WTC11 (cell line): Measurements from ENCODE around the gene FAM89B.

Source experiments
- CREM ChIP-seq: sonication (generic); formaldehyde crosslinking; IDR thresholded peaks from 2 replicates; pipeline ENCODE4 v1.8.1; 2022; ENCODE audit warnings: mild to moderate bottlenecking, missing genetic modification reagents, moderate library complexity
- CTCF ChIP-seq: fragments of 200-600 bp; IDR thresholded peaks from 2 replicates; pipeline ENCODE4 v1.8.0; 2022; ENCODE audit warnings: antibody characterized with exemption
- FOXP1 ChIP-seq: sonication (generic); formaldehyde crosslinking; IDR thresholded peaks from 2 replicates; pipeline ENCODE4 v1.8.0; 2022; ENCODE audit warnings: missing genetic modification reagents, mild to moderate bottlenecking, moderate library complexity, borderline replicate concordance
- GABPB1 ChIP-seq: sonication (generic); formaldehyde crosslinking; IDR thresholded peaks from 2 replicates; pipeline ENCODE4 v1.8.1; 2023; ENCODE audit warnings: mild to moderate bottlenecking, missing genetic modification reagents
- KAT7 ChIP-seq: sonication (generic); formaldehyde crosslinking; IDR thresholded peaks from 2 replicates; pipeline ENCODE4 v1.8.1; 2023; ENCODE audit warnings: missing genetic modification reagents, mild to moderate bottlenecking, borderline replicate concordance
- NR2C2 ChIP-seq: sonication (generic); formaldehyde crosslinking; IDR thresholded peaks from 2 replicates; pipeline ENCODE4 v1.8.0; 2022; ENCODE audit warnings: mild to moderate bottlenecking, missing genetic modification reagents
- USF1 ChIP-seq: sonication (generic); formaldehyde crosslinking; IDR thresholded peaks from 2 replicates; pipeline ENCODE4 v1.8.0; 2022; ENCODE audit warnings: mild to moderate bottlenecking, missing genetic modification reagents
- ZNF138 ChIP-seq: sonication (generic); formaldehyde crosslinking; conservative IDR thresholded peaks from 2 replicates; pipeline ENCODE4 v1.8.1; 2022; ENCODE audit warnings: mild to moderate bottlenecking, moderate library complexity, missing genetic modification reagents
- ZNF416 ChIP-seq: fragments of 250-450 bp; sonication (Bioruptor Pico); IDR thresholded peaks from 2 replicates; pipeline ENCODE4 v1.9.0; 2021; ENCODE audit warnings: mild to moderate bottlenecking, inconsistent platforms
- TF ChIP-seq, protein P1 (sequence below): sonication (generic); formaldehyde crosslinking; IDR thresholded peaks from 2 replicates; pipeline ENCODE4 v1.8.1; 2023; ENCODE audit warnings: mild to moderate bottlenecking, missing genetic modification reagents, moderate library complexity
- TF ChIP-seq, protein P2 (sequence below): sonication (generic); formaldehyde crosslinking; IDR thresholded peaks from 2 replicates; pipeline ENCODE4 v1.8.1; 2023; ENCODE audit warnings: mild to moderate bottlenecking, missing genetic modification reagents, moderate library complexity

GRCh38 chr11:65593518-65594414 is 21.4 kb downstream of the FAM89B start:
- TF ChIP-seq CTCF, result peak; percentile 52
- no peak for TF ChIP-seq USF1 (CRISPR knock-in tag)
- no peak for TF ChIP-seq CREM (CRISPR knock-in tag)
- TF ChIP-seq KAT7 (CRISPR knock-in tag), result no peak
- TF ChIP-seq ZNF138 (CRISPR knock-in tag), result no peak
- TF ChIP-seq, protein P1, sequence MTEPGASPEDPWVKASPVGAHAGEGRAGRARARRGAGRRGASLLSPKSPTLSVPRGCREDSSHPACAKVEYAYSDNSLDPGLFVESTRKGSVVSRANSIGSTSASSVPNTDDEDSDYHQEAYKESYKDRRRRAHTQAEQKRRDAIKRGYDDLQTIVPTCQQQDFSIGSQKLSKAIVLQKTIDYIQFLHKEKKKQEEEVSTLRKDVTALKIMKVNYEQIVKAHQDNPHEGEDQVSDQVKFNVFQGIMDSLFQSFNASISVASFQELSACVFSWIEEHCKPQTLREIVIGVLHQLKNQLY (CRISPR knock-in tag), result no peak
- no peak for TF ChIP-seq ZNF416
- TF ChIP-seq GABPB1 (CRISPR knock-in tag), result no peak
- TF ChIP-seq, protein P2, sequence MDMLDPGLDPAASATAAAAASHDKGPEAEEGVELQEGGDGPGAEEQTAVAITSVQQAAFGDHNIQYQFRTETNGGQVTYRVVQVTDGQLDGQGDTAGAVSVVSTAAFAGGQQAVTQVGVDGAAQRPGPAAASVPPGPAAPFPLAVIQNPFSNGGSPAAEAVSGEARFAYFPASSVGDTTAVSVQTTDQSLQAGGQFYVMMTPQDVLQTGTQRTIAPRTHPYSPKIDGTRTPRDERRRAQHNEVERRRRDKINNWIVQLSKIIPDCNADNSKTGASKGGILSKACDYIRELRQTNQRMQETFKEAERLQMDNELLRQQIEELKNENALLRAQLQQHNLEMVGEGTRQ, result no peak
- TF ChIP-seq FOXP1 (CRISPR knock-in tag), result no peak; the same call in 1 of the 2 replicates
- TF ChIP-seq NR2C2, result no peak
